PFSK-1 (cell line): ENCODE data around the gene PPM1F.

ENCODE experiments used
- FOXP2 ChIP-seq: optimal IDR thresholded peaks from 2 replicates; pipeline ENCODE3; 2011; ENCODE audit warnings: borderline replicate concordance, control low read depth, inconsistent platforms; ENCODE audit not compliant: insufficient read depth; ENCODE audit errors: extremely low read length, extremely low read depth
- POLR2AphosphoS5 ChIP-seq: IDR thresholded peaks from 2 replicates; pipeline ENCODE4 v1.6.1; 2012; ENCODE audit warnings: low read depth, mild to moderate bottlenecking, control low read depth, low read length, moderate library complexity
- SIN3A ChIP-seq: IDR thresholded peaks from 2 replicates; pipeline ENCODE4 v1.6.1; 2012; ENCODE audit warnings: mild to moderate bottlenecking, low read length, moderate library complexity, borderline replicate concordance; ENCODE audit not compliant: insufficient read depth
- TAF1 ChIP-seq: IDR thresholded peaks from 2 replicates; pipeline ENCODE4 v1.6.1; 2012; ENCODE audit warnings: low read length, control low read depth, borderline replicate concordance; ENCODE audit not compliant: insufficient read depth
- TF ChIP-seq, protein P1 (sequence below), 2 experiments: IDR thresholded peaks; 2 replicates each; pipeline versions ENCODE4 v1.6.1 to v1.8.0; 2011 to 2012; ENCODE audit warnings: low read depth in 2 of 2, low read length in 2 of 2, control low read depth in 1 of 2, inconsistent platforms in 1 of 2, mild to moderate bottlenecking in 1 of 2, moderate library complexity in 1 of 2; ENCODE audit not compliant: insufficient read depth in 1 of 2

Gene PPM1F

DNA sequence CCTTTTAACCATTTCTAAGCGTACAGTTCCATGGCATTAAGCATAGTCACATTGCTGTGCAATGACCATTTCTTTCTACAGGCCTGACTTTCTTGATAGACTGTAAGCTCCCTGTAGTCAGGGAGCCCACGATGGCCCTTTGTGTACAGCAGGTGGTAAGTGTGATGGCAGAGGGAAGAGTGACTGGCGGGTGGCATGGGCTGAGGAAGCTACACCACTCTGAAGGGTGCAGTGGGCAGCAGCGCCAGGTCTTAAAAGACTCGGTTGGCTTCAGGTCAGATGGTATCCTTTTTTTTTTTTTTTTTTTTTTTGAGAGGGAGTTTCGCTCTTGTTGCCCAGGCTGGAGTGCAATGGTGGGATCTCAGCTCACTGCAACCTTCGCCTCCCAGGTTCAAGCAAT, 1.6 kb downstream of the PPM1F start:
- TF ChIP-seq FOXP2 (no peak), TAF1 (no peak), SIN3A (no peak), POLR2AphosphoS5 (no peak)
- TF ChIP-seq, protein P1, sequence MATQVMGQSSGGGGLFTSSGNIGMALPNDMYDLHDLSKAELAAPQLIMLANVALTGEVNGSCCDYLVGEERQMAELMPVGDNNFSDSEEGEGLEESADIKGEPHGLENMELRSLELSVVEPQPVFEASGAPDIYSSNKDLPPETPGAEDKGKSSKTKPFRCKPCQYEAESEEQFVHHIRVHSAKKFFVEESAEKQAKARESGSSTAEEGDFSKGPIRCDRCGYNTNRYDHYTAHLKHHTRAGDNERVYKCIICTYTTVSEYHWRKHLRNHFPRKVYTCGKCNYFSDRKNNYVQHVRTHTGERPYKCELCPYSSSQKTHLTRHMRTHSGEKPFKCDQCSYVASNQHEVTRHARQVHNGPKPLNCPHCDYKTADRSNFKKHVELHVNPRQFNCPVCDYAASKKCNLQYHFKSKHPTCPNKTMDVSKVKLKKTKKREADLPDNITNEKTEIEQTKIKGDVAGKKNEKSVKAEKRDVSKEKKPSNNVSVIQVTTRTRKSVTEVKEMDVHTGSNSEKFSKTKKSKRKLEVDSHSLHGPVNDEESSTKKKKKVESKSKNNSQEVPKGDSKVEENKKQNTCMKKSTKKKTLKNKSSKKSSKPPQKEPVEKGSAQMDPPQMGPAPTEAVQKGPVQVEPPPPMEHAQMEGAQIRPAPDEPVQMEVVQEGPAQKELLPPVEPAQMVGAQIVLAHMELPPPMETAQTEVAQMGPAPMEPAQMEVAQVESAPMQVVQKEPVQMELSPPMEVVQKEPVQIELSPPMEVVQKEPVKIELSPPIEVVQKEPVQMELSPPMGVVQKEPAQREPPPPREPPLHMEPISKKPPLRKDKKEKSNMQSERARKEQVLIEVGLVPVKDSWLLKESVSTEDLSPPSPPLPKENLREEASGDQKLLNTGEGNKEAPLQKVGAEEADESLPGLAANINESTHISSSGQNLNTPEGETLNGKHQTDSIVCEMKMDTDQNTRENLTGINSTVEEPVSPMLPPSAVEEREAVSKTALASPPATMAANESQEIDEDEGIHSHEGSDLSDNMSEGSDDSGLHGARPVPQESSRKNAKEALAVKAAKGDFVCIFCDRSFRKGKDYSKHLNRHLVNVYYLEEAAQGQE (IDR thresholded peaks at IDR 0.05; ENCODE audit: insufficient read depth in 1 of 2, low read depth in 2 of 2, low read length in 2 of 2) = no peak

DNA sequence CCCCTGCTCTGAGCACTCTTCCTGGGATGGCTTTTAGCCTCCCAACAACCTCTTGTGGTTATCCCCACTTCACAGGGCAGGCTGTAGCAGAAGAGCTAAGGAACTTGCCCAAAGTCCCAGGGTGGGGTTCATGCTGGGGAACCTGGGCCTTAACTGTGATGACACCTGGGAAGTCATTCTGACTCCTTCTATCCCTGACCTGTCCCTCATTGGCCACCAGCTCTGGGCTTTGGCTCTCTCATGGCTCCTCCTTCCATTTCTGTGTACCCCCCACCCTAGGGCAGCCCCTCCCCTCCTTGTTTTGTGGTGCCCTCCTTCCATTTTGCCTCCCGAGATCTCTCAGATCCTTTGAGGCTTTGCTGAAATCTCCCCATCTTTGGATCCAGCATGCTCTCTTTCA, 2.7 kb downstream of the PPM1F start:
- TF ChIP-seq, protein P1 (IDR thresholded peaks at IDR 0.05; ENCODE audit: insufficient read depth in 1 of 2, low read depth in 2 of 2, low read length in 2 of 2) = no peak
- TF ChIP-seq TAF1 = no peak

- TF ChIP-seq POLR2AphosphoS5 = no peak
- TF ChIP-seq TAF1 = no peak
- no peak for TF ChIP-seq FOXP2
- TF ChIP-seq SIN3A = no peak
- TF ChIP-seq, protein P1 (IDR thresholded peaks at IDR 0.05; ENCODE audit: insufficient read depth in 1 of 2, low read depth in 2 of 2, low read length in 2 of 2) = no peak
Measured at GRCh38 chr22:21949569-21949918, 3.1 kb downstream of the PPM1F start.

GRCh38 chr22:21948824-21949568, 3.7 kb downstream of the PPM1F start:
- TF ChIP-seq TAF1 (no peak), POLR2AphosphoS5 (no peak), FOXP2 (no peak), SIN3A (no peak)
- TF ChIP-seq, protein P1 (IDR thresholded peaks at IDR 0.05; ENCODE audit: insufficient read depth in 1 of 2, low read depth in 2 of 2, low read length in 2 of 2) = no peak

DNA sequence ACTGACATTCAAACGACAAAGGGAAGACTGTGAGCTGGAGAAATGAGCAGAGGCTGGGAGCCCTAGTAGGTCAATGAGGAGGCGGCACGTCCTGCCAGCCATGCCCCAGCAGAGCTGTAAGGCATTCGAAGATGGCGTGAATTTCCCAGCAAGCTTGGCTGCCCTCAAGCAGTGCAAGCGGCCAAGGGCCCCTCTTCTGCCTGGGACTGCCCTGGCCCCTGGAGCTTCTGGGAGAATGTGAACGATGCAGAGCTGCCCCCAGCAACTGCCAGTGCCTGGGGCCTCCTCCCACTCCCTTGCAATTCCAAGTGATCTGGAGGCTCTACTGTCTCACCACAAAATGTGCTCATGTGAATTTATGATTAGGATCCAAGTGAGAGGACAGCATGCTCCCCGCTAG, 4.3 kb downstream of the PPM1F start:
- TF ChIP-seq SIN3A = no peak
- TF ChIP-seq, protein P1 (IDR thresholded peaks at IDR 0.05; ENCODE audit: insufficient read depth in 1 of 2, low read depth in 2 of 2, low read length in 2 of 2) = no peak
- TF ChIP-seq FOXP2 = no peak
- no peak for TF ChIP-seq TAF1
- no peak for TF ChIP-seq POLR2AphosphoS5
